ENCODE measurements around the gene KCTD17.
A peak's percentile ranks its signal among the peaks of the same experiment; 100 is the strongest.

KCTD17 gene

GRCh38 chr22:37086184-37086583 lies 34.6 kb downstream of the KCTD17 start:
- Mint-ChIP-seq H3K4me1 (peaks cover 79% of the 10 kb centered on the region), H3K27ac (peak overlapping the region; percentile 83), H3K4me3 (peak overlapping the region; percentile 78), H3K36me3 (peaks cover 86% of the 10 kb centered on the region), H3K9me3 (no peaks in the 10 kb centered on the region)
- ATAC-seq: no peak
- no peak for DNase-seq (ENCODE audit: low spot score in 2 of 2)

GRCh38 chr22:37088108-37088605 lies 36.6 kb downstream of the KCTD17 start:
- ATAC-seq (peak; percentile 80), DNase-seq (ENCODE audit: low spot score in 2 of 2) (no peak)
- peaks cover 66% of the 10 kb centered on the region for H3K4me1 Mint-ChIP-seq
- H3K9me3 Mint-ChIP-seq: no peaks in the 10 kb centered on the region
- peaks cover 69% of the 10 kb centered on the region for H3K36me3 Mint-ChIP-seq
- H3K27ac Mint-ChIP-seq: peak overlapping the region; percentile 83
- H3K4me3 Mint-ChIP-seq: peak overlapping the region; percentile 78

DNA sequence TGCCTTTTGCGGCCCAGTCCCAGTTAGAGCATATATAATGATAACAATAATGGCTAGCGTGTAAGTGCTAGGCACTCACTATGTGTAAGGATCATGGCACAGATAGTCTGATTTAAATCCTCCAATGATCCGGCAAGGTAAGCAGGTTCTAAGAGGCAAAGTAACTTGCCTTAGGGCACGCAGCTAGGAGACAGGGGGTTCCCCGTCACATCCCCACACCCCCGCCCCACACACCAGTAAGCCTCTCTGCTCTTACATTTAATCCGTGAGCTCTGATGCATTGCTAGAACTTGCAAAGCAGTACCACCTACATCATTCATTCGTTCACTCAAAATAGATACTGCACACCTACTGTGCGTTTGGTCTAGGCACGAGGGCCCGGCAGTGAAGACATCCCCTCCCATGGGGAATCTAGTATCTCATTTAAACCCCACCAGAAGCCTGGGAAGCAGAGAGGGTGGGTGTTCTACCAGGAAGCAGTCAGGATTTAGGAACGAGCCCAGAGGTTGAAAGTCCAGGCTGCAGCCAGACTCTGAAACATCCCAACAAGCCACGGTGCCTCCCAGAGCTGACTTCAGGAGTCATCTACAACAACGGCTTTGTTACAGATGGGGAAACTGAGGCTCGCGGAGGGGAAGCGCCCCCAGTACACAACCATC lies 37.3 kb downstream of the KCTD17 start:
- ATAC-seq (peak; percentile 60), DNase-seq (ENCODE audit: low spot score in 2 of 2) (no peak)
- Mint-ChIP-seq H3K36me3 (peaks cover 65% of the 10 kb centered on the region), H3K4me1 (peaks cover 59% of the 10 kb centered on the region), H3K27ac (peak overlapping the region; percentile 83), H3K9me3 (no peaks in the 10 kb centered on the region), H3K4me3 (peak overlapping the region; percentile 78)

- ATAC-seq: no peak
Measured at GRCh38 chr22:37089434-37089833, 37.9 kb downstream of the KCTD17 start.

GRCh38 chr22:37090920-37091695 lies 39.6 kb downstream of the KCTD17 start:
- Mint-ChIP-seq H3K9me3 (no peaks in the 10 kb centered on the region), H3K36me3 (peaks cover 54% of the 10 kb centered on the region), H3K27ac (peak overlapping the region; percentile 40), H3K4me1 (peaks cover 63% of the 10 kb centered on the region), H3K4me3 (peak overlapping the region; percentile 78)
- DNase-seq (ENCODE audit: low spot score in 2 of 2) (no peak), ATAC-seq (no peak)

More at GRCh38 chr22:37089434-37089833, 37.9 kb downstream of the KCTD17 start:
- peaks cover 60% of the 10 kb centered on the region for H3K36me3 Mint-ChIP-seq
- DNase-seq (ENCODE audit: low spot score in 2 of 2): no peak
- peaks cover 59% of the 10 kb centered on the region for H3K4me1 Mint-ChIP-seq
- H3K4me3 Mint-ChIP-seq: peak overlapping the region; percentile 78
- no peaks in the 10 kb centered on the region for H3K9me3 Mint-ChIP-seq
- peak overlapping the region; percentile 83 for H3K27ac Mint-ChIP-seq

GRCh38 chr22:37091994-37092393 lies 40.5 kb downstream of the KCTD17 start:
- H3K9me3 Mint-ChIP-seq: no peaks in the 10 kb centered on the region
- peak overlapping the region; percentile 40 for H3K27ac Mint-ChIP-seq
- DNase-seq (ENCODE audit: low spot score in 2 of 2) (no peak), ATAC-seq (no peak)
- peak overlapping the region; percentile 78 for H3K4me3 Mint-ChIP-seq
- peaks cover 71% of the 10 kb centered on the region for H3K4me1 Mint-ChIP-seq
- H3K36me3 Mint-ChIP-seq: peaks cover 58% of the 10 kb centered on the region

GRCh38 chr22:37092997-37093396 lies 41.5 kb downstream of the KCTD17 start:
- no peak overlapping the region for H3K4me3 Mint-ChIP-seq
- no peaks in the 10 kb centered on the region for H3K9me3 Mint-ChIP-seq
- H3K4me1 Mint-ChIP-seq: peaks cover 68% of the 10 kb centered on the region
- DNase-seq (ENCODE audit: low spot score in 2 of 2): no peak
- H3K36me3 Mint-ChIP-seq: peaks cover 54% of the 10 kb centered on the region
- ATAC-seq: no peak
- no peak overlapping the region for H3K27ac Mint-ChIP-seq

DNA sequence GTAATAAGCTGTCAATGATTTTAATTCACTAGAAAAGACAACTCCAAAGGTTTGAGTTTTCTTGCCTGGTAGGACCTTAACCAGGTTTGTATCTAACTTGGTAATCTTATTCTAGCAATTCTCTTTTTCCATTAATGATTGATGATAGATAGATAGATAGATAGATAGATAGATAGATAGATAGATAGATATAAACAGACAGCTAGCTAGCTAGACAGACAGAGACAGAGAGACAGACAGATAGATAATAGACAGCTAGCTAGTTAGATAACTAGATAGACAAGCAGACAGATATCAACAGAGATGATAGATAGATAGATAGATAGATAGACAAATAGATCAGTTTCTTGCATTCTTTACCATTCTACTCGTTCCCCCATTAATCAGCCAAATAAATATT lies 42.7 kb downstream of the KCTD17 start:
- peak overlapping the region; percentile 46 for H3K4me3 Mint-ChIP-seq
- H3K36me3 Mint-ChIP-seq: peaks cover 54% of the 10 kb centered on the region
- H3K27ac Mint-ChIP-seq: peak overlapping the region; percentile 87
- peaks cover 68% of the 10 kb centered on the region for H3K4me1 Mint-ChIP-seq
- no peaks in the 10 kb centered on the region for H3K9me3 Mint-ChIP-seq
- ATAC-seq (no peak), DNase-seq (ENCODE audit: low spot score in 2 of 2) (no peak)

DNA sequence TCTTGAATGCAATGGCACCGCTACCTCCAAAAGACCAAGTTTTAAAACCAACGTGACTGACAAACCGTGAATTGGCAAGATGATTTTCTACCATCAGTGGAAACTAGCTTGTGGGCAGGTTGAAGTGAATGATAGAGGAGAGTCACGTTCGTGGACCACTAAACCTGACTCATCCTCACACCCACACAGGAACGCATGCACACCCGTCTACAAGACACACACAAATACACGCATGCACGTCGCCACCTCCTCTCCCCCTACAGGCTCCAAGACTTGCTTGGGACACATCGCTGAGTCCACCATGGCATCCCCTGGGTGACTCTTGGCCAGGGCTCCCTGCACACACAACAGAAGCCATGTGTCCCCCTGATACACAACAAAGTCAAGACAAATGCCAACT lies 43.6 kb downstream of the KCTD17 start:
- Mint-ChIP-seq H3K36me3 (peaks cover 51% of the 10 kb centered on the region), H3K27ac (peak overlapping the region; percentile 87), H3K4me1 (peaks cover 71% of the 10 kb centered on the region), H3K9me3 (no peaks in the 10 kb centered on the region), H3K4me3 (peak overlapping the region; percentile 46)
- ATAC-seq (peak; percentile 97), DNase-seq (ENCODE audit: low spot score in 2 of 2) (peak; percentile 38 to 59)

GRCh38 chr22:37097346-37097745 lies 45.8 kb downstream of the KCTD17 start:
- Mint-ChIP-seq H3K27ac (no peak overlapping the region), H3K9me3 (no peaks in the 10 kb centered on the region), H3K4me1 (peaks cover 72% of the 10 kb centered on the region), H3K4me3 (no peak overlapping the region), H3K36me3 (peaks cover 53% of the 10 kb centered on the region)
- no peak for DNase-seq (ENCODE audit: low spot score in 2 of 2)
- no peak for ATAC-seq

DNA sequence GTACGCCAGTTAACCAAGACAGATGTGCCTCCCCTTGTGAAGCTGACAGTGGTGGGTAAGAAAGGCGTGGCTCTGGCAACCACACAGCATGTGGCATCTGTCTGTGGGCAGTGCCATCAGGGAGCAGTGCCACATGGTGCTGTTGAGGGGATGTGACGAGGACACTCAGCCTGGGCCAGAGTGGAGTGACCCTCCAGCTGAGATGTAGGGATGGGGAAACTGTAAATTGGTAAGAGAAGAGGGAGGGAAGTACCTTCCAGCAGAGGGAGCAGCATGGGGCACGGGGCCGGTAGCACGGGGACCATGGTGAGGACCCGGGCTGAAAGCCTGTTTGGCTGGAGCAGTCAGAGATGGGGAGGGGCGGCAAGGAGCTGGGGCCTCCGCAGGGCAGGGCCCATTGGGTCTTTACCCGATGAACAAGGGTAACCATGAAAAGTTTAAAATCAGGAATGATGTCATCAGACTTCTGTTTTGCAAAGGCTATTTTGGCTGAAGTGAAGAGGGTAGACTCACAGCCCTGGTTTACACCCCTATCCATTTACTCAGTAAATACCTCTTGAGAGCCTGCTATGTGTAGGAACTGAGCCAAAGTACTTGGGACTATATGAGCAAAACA lies 47.5 kb downstream of the KCTD17 start:
- Mint-ChIP-seq H3K27ac (peak overlapping the region; percentile 87), H3K4me1 (peaks cover 78% of the 10 kb centered on the region), H3K9me3 (no peaks in the 10 kb centered on the region), H3K36me3 (peaks cover 48% of the 10 kb centered on the region), H3K4me3 (peak overlapping the region; percentile 10)
- DNase-seq (ENCODE audit: low spot score in 2 of 2): no peak
- ATAC-seq: no peak

GRCh38 chr22:37100589-37101127 lies 49.1 kb downstream of the KCTD17 start:
- H3K4me3 Mint-ChIP-seq: peak overlapping the region; percentile 46
- peaks cover 66% of the 10 kb centered on the region for H3K4me1 Mint-ChIP-seq
- DNase-seq (ENCODE audit: low spot score in 2 of 2) (no peak), ATAC-seq (peak; percentile 78)
- peaks cover 41% of the 10 kb centered on the region for H3K36me3 Mint-ChIP-seq
- peak overlapping the region; percentile 87 for H3K27ac Mint-ChIP-seq
- H3K9me3 Mint-ChIP-seq: no peaks in the 10 kb centered on the region

DNA sequence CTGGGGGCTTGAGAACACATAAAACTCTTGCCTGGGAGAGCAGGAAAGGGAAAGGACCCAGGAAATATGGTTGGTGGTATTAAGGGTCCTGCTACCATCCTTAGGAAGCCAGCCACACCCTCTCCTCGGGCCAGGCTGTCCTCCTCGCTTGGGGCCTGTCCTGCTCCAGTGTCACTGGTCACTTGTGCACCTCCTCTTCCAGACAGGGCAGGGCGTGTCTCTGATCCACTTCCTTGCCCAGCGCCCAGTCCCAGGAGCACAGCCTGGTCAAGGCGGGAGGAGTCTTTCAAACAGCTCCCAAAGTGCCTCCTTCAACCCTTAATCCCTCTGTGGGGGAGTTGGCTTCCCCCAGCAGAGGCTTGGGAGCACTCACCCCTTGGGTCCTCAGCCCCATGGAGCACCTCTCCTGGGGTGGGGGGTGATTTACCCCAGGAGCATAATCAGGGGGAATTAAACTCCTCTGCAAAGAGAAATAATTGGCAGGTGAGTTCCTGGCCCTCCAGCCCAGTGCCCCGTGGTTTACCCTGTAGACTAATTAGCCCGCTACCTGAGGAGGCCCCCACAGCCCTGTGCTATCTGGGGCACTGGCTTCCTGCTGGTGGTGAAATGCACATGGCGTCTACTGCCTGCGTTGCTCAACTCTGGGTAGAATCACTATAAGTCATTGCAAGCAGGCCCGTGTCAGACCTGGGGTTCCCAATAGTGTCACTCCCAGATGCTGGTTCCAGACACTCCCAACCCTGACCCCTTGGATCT lies 49.9 kb downstream of the KCTD17 start:
- no peaks in the 10 kb centered on the region for H3K9me3 Mint-ChIP-seq
- peak overlapping the region; percentile 87 for H3K27ac Mint-ChIP-seq
- DNase-seq (ENCODE audit: low spot score in 2 of 2) (no peak), ATAC-seq (peak; percentile 35)
- H3K36me3 Mint-ChIP-seq: peaks cover 33% of the 10 kb centered on the region
- H3K4me3 Mint-ChIP-seq: peak overlapping the region; percentile 46
- peaks cover 60% of the 10 kb centered on the region for H3K4me1 Mint-ChIP-seq

DNA sequence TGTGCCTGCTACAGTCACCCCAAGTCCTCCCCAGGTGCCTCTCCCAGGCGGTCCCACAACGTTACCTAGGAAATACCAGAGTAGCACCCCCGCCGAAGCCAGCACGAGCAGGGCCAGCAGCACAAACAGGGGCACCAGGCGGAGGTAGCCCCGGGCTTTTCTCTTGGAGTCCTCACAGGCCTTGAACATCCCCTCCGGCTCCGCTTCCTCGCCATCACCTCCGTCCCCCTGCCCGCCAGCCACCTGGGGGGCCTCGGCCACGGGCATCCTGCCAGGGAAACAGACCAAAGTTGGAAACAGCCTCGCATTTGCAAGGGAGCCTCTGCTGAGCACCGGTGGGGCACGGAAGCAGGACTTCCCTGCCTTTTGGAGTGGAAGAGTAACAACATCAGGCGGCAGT lies 51.6 kb downstream of the KCTD17 start:
- Mint-ChIP-seq H3K27ac (peak overlapping the region; percentile 60), H3K4me1 (peaks cover 65% of the 10 kb centered on the region), H3K9me3 (no peaks in the 10 kb centered on the region), H3K36me3 (peaks cover 24% of the 10 kb centered on the region), H3K4me3 (no peak overlapping the region)
- DNase-seq (ENCODE audit: low spot score in 2 of 2) (no peak), ATAC-seq (no peak)

All from stimulated activated effector memory CD8-positive, alpha-beta T cell treated with anti-CD3 and anti-CD28 coated beads, Interleukin-12 subunit alpha, Interleukin-12 subunit beta, amount 100 ng/mL, for 72 hours (primary cell).